Suprapubic skin (tissue), 3 donors: Measurements from ENCODE around the gene TSSK2.

Source experiments
- CTCF ChIP-seq, 2 donors: fragments of 200-600 bp in 1 of 2; fragments of 450-650 bp in 1 of 2; sonication (generic) in 1 of 2; IDR thresholded peaks; one replicate each; pipeline ENCODE4 v1.5.1; 2016 to 2019; ENCODE audit warnings: antibody characterized with exemption in 2 of 2, mild to moderate bottlenecking in 1 of 2, moderate library complexity in 1 of 2
- EP300 ChIP-seq: sonication (generic); formaldehyde crosslinking; IDR thresholded peaks from one replicate; pipeline ENCODE4 v1.6.1; 2017; ENCODE audit warnings: antibody characterized with exemption
- POLR2A ChIP-seq, 2 donors: fragments of 450-650 bp; IDR thresholded peaks; one replicate each; pipeline ENCODE4 v1.6.1; 2017; ENCODE audit warnings: antibody characterized with exemption in 2 of 2, mild to moderate bottlenecking in 2 of 2, moderate library complexity in 2 of 2

GRCh38 chr22:19138217-19139000 is 7.3 kb downstream of the TSSK2 start:
- TF ChIP-seq CTCF (IDR thresholded peaks at IDR 0.05): no peak
- TF ChIP-seq POLR2A (IDR thresholded peaks at IDR 0.05): no peak
- no peak for TF ChIP-seq EP300
